Neural cell (in vitro differentiated cells): ENCODE measurements around the gene ST3GAL2.

Experiments
- CTCF ChIP-seq: fragments of 450-650 bp; IDR thresholded peaks from 2 replicates; pipeline ENCODE4 v1.5.1; 2014; ENCODE audit warnings: antibody characterized with exemption, mild to moderate bottlenecking, moderate library complexity; ENCODE audit not compliant: poor library complexity, severe bottlenecking
- EZH2 ChIP-seq: fragments of 200-600, 300-800 bp; shearing (Covaris generic), sonication (generic); IDR thresholded peaks from 2 replicates; pipeline ENCODE4 v1.6.1; 2014; ENCODE audit warnings: antibody characterized with exemption, low read length, borderline replicate concordance, mild to moderate bottlenecking; ENCODE audit not compliant: insufficient read depth, poor library complexity, severe bottlenecking
- POLR2AphosphoS5 ChIP-seq: IDR thresholded peaks from 2 replicates; pipeline ENCODE4 v1.6.1; 2012
- RAD21 ChIP-seq: fragments of 450-650 bp; conservative IDR thresholded peaks from 2 replicates; pipeline ENCODE4 v1.6.1; 2014; ENCODE audit warnings: antibody characterized with exemption, mild to moderate bottlenecking, moderate library complexity
- SMC3 ChIP-seq: fragments of 450-650 bp; conservative IDR thresholded peaks from 2 replicates; pipeline ENCODE4 v1.6.1; 2014; ENCODE audit warnings: antibody characterized with exemption, mild to moderate bottlenecking, moderate library complexity; ENCODE audit not compliant: poor library complexity
- TAF1 ChIP-seq: IDR thresholded peaks from 2 replicates; pipeline ENCODE4 v1.6.1; 2012; ENCODE audit warnings: low read depth

DNA sequence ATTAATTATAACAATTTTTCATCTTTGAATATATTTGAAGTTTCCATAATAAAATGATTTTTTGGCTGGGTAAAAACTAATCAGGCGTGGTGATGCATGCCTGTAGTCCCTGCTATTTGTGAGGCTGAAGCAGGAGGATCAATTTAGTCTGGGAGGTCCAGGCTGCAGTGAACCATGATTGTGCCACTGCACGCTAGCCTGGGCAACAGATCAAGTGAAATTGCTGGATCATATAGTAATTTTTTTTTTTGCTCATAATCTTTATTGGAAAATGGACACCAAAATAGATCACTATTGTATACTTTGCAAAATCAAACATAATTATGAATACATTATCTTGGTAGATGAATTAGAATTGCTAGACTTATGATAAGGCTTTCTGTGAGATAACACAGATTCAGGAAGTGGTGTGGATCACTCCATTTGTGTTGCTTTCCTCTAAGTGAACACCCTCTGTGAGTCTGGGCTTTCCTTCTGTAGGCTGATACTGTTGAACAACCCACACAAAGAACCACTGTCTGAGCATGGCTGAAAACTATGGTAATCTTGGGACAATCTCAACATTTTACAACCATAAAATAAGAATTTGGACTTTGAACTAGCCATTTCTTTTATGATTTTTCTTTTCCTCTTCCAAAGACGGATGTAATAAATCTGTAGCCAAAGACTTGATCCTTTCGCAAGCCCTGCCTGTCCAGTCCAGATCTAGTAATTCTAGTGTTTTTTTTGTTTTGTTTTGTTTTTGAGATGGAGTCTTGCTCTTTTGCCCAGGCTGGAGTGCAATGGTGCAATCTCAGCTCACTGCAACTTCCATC, 5.6 kb upstream of the ST3GAL2 start:
- no peak for TF ChIP-seq CTCF
- no peak for TF ChIP-seq SMC3
- TF ChIP-seq EZH2 = no peak
- no peak for TF ChIP-seq TAF1
- no peak for TF ChIP-seq RAD21
- no peak for TF ChIP-seq POLR2AphosphoS5
